HL-60/S4 treated with retinoic acid at 250 ng/mL for 4 days and 3 days (cell line): ENCODE measurements around the gene HTR3E.

Source experiments
- in situ Hi-C: fragments of 300-500 bp; cut with MboI; formaldehyde crosslinking; loops from 2 replicates; pipeline ENCODE4 v1.7.0; 2022; ENCODE audit warnings: low sequenced_read_pairs

Gene HTR3E

DNA sequence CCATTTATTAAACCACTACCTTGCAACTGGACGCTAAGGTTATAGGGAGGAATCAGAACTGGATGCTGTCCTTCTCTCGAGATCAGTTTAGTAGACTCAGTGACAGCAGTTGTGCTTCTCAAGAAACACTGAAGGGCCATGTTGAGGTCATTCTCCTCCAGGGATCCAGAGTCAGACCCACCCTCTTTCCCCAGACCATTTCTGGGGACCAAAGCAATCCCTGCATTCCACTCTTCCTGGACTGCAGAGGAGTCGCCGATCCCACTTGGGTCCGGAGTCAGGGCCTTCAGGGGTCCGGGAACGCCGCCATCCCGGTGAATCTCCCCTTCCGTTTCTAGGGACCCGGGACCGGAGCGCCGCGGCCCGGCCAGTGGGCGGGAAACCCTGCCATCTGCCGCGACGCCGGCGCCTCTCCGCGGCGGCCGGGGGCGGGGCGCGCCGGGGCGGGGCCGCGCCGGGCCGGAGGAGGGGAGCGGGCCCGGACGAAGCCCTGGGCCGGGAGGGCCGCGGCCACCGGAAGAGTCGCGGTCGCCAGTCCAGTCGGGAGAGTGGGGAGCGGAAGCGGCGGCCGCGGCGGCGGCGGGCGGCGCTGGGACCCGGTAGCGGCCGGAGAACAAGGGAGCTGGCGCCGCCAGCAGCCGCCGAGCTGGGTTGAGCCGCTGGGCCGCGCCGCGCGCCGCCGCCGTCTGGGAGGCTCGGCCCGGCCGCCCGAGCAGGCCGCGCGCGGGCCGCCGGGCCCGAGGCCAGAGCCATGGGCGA is 58.2 kb downstream of the HTR3E start, which contains the start of gene DVL3:
DVL3 (plus strand) TSS at position 493 of the 759 bp plus-strand sequence; CDS start at position 752, 259 bp downstream.
- in situ Hi-C loops, result no loop called here

DNA sequence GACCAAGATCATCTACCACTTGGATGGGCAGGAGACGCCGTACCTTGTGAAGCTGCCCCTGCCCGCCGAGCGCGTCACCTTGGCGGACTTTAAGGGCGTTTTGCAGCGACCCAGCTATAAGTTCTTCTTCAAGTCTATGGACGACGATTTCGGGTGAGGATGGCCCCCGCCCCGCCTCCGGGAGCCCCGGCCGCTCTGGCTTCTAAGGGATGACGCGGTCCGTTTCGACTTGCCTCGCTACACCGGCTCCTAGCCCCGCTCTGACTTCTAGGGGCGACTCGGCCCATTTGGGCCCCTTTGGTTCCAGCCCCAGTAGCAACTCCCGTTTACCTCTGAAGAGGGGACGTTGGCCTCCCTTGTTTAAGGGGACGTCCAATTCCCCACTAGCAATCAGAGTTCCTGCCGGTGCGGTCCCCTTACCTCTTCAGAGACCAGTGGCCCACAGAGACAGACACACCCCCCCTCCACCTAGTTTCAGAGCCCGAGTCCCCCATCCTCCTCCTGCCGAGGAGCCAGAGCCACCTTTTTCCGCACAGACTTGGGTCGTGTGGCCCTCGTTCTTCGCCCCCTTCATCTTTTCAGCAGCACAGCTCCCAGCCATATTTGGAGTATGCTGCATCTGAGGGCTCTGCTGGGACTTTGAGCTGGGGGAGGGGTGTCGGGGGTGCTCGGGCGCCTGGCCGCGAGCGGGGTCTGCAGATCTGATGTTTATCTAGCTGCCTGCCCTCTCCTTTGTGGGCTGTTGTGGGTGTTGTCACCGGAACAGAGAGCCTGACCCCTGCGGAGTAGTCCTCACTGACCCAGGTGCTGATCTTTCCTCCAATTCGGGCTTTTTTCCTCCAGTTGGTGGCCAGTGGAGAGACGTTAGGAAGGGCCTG is 59.0 kb downstream of the HTR3E start:
- in situ Hi-C loops, result no loop called here

DNA sequence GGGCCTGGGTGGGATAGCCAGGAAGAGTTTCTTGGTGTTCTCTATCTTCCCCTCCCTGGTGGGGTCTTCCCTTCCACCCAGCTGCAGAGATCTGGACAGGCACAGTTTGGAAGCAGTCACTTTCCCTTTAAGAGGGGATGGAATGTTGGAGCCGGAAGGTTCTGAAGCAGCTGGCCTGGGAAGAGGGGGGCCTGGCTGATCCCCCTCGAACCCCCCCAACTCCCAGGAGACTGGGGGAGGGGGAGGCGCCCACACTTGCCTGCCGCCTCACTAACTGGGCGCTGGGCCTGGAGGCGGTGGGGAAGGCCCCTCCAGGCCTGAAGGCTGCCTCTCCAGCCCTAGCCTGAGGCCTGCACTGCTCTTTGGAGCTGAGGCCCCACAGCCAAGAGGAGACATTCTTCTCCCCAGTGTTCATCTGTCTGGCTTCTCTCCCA is 59.7 kb downstream of the HTR3E start:
- in situ Hi-C loops, result no loop called here
